SK-N-MC (cell line): Measurements from ENCODE around the gene TXNL4A.

Experiments used
- DNase-seq: peaks from one replicate; pipeline ENCODE4 v3.0.0-alpha.2; 2011; ENCODE audit warnings: low read depth, low spot score
- H3K27ac ChIP-seq: fragments of 200-600 bp; sonication (generic); 2 replicates; pipeline ENCODE4 v1.5.1; 2016; ENCODE audit warnings: mixed run types
- H3K36me3 ChIP-seq: fragments of 200-600 bp; sonication (generic); 2 replicates; pipeline ENCODE4 v1.6.1; 2017; ENCODE audit warnings: antibody characterized with exemption, low read length, mixed read lengths; ENCODE audit not compliant: insufficient read depth
- H3K4me3 ChIP-seq: fragments of 200-600 bp; sonication (generic); 2 replicates; pipeline ENCODE4 v1.5.1; 2016
- H3K9ac ChIP-seq: fragments of 200-600 bp; sonication (generic); 2 replicates; pipeline ENCODE4 v1.8.0; 2017; ENCODE audit warnings: mixed run types, mixed read lengths; ENCODE audit not compliant: insufficient read length
- H3K9me3 ChIP-seq: fragments of 200-600 bp; sonication (generic); 2 replicates; pipeline ENCODE4 v1.6.1; 2017; ENCODE audit warnings: low read depth, mild to moderate bottlenecking, antibody characterized with exemption, low read length, moderate library complexity, mixed read lengths
- EZH2 ChIP-seq: fragments of 200-600 bp; sonication (generic); IDR thresholded peaks from one replicate; pipeline ENCODE4 v1.6.1; 2017; ENCODE audit warnings: antibody characterized with exemption
- FOXP2 ChIP-seq: optimal IDR thresholded peaks from 2 replicates; pipeline ENCODE3; 2011; ENCODE audit warnings: mild to moderate bottlenecking, moderate library complexity; ENCODE audit not compliant: insufficient read depth; ENCODE audit errors: extremely low read length, control extremely low read depth
- POLR2AphosphoS5 ChIP-seq: IDR thresholded peaks from 2 replicates; pipeline ENCODE4 v1.6.1; 2012; ENCODE audit warnings: mild to moderate bottlenecking, low read depth, low read length, borderline replicate concordance

Gene TXNL4A

GRCh38 chr18:79972720-79973119 lies 15.6 kb downstream of the TXNL4A start:
- H3K36me3 ChIP-seq, result peaks cover 51% of the 10 kb centered on the region
- DNase-seq, result no peak
- H3K9ac ChIP-seq, result no peak overlapping the region
- TF ChIP-seq EZH2, result no peak
- no peak for TF ChIP-seq POLR2AphosphoS5
- TF ChIP-seq FOXP2, result no peak
- H3K9me3 ChIP-seq, result no peaks in the 10 kb centered on the region
- H3K4me3 ChIP-seq, result no peak overlapping the region
- no peak overlapping the region for H3K27ac ChIP-seq

DNA sequence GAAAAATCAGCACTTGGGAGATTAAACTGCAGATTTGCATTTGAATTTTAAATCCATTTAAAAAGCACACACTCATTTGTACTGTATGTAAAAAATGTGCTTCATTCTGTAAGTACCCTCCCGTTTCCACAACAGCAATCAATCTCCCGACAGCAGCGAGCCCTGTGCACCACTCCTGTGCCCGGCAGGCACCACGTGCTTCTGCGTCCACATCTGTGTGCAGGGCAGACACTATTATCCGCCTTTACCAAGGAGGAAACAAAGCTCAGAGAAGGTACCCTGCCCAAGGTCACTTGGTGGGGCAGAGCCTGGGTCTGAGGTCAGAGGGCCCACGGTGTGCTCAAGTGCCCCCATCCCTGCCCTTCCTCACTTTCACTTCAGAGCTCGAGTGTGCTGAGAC lies 16.4 kb downstream of the TXNL4A start:
- no peak overlapping the region for H3K9ac ChIP-seq
- peaks cover 48% of the 10 kb centered on the region for H3K36me3 ChIP-seq
- H3K4me3 ChIP-seq, result no peak overlapping the region
- DNase-seq, result no peak
- H3K27ac ChIP-seq, result no peak overlapping the region
- no peaks in the 10 kb centered on the region for H3K9me3 ChIP-seq
- TF ChIP-seq FOXP2, result no peak
- TF ChIP-seq EZH2, result no peak
- TF ChIP-seq POLR2AphosphoS5, result no peak

GRCh38 chr18:79971211-79971952 lies 17.0 kb downstream of the TXNL4A start:
- no peak overlapping the region for H3K4me3 ChIP-seq
- no peak for TF ChIP-seq POLR2AphosphoS5
- no peak for TF ChIP-seq FOXP2
- no peak for TF ChIP-seq EZH2
- DNase-seq, result no peak
- H3K36me3 ChIP-seq, result peaks cover 45% of the 10 kb centered on the region
- H3K9me3 ChIP-seq, result no peaks in the 10 kb centered on the region
- no peak overlapping the region for H3K27ac ChIP-seq
- no peak overlapping the region for H3K9ac ChIP-seq

- Histone ChIP-seq H3K9me3 (no peaks in the 10 kb centered on the region), H3K4me3 (no peak overlapping the region), H3K9ac (no peak overlapping the region), H3K27ac (no peak overlapping the region), H3K36me3 (peaks cover 43% of the 10 kb centered on the region)
- no peak for DNase-seq
- TF ChIP-seq FOXP2 (no peak), POLR2AphosphoS5 (no peak), EZH2 (no peak)
These were observed 17.8 kb downstream of the TXNL4A start for GRCh38 chr18:79970419-79971133.

- Histone ChIP-seq H3K4me3 (peak overlapping the region; percentile 79), H3K36me3 (peaks cover under 1% of the 10 kb centered on the region; the same call in 1 of the 2 replicates), H3K9ac (peak overlapping the region; percentile 86), H3K9me3 (no peaks in the 10 kb centered on the region), H3K27ac (peak overlapping the region; percentile 20; the same call in 1 of the 2 replicates)
- TF ChIP-seq FOXP2 (no peak), POLR2AphosphoS5 (peak; percentile 44; the same call in 1 of the 2 replicates), EZH2 (no peak)
- no peak for DNase-seq
These were observed 23.1 kb downstream of the TXNL4A start for GRCh38 chr18:79965119-79965902.

- Histone ChIP-seq H3K36me3 (no peaks in the 10 kb centered on the region), H3K9me3 (no peaks in the 10 kb centered on the region), H3K4me3 (peak within 1 kb of the TSS; percentile 79), H3K27ac (peak within 1 kb of the TSS; percentile 20; the same call in 1 of the 2 replicates), H3K9ac (peak within 1 kb of the TSS; percentile 86)
- TF ChIP-seq FOXP2 (no peak), POLR2AphosphoS5 (no peak), EZH2 (no peak)
- DNase-seq, result no peak
These were observed 23.8 kb downstream of the TXNL4A start, which contains the start of gene HSBP1L1 for GRCh38 chr18:79964330-79965118. HSBP1L1 (plus strand) TSS chr18:79964643; CDS start chr18:79964736, 93 bp downstream.

DNA sequence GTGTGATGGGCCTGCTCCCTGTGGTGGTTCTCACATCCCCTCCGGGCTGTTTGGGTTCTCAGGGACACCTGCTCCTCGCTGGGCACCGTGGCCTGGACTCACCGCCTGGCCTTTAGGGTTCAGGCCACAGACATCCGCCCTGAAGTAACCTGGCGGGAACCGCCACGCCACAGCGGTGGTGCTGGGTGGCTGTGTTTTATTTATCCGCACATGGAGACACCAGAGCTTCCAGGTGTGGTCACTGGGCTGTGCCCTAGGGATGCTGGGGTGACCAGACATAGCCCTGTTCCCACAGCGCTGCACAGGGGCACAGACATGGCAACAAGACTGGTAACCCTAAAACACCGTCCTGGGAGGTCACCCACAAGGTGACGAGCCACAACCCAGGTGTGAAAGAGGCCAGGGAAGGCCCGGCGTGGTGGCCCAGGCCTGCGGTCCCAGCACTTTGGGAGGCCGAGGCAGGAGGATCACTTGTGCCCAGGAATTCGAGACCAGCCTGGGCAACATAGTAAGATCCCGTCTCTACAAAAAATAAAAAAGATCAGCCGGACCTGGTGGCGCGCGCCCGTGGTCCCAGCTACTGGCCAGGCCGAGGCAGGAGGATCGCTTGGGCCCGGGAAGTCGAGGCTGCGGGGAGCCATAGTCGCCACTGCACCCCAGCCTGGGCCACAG lies 24.6 kb downstream of the TXNL4A start:
- Histone ChIP-seq H3K9ac (no peak overlapping the region), H3K4me3 (peak overlapping the region; percentile 79), H3K9me3 (no peaks in the 10 kb centered on the region), H3K36me3 (no peaks in the 10 kb centered on the region), H3K27ac (no peak overlapping the region)
- no peak for DNase-seq
- TF ChIP-seq EZH2 (no peak), FOXP2 (no peak), POLR2AphosphoS5 (no peak)
